Measurements from ENCODE around the gene PLXNB2.

DNA sequence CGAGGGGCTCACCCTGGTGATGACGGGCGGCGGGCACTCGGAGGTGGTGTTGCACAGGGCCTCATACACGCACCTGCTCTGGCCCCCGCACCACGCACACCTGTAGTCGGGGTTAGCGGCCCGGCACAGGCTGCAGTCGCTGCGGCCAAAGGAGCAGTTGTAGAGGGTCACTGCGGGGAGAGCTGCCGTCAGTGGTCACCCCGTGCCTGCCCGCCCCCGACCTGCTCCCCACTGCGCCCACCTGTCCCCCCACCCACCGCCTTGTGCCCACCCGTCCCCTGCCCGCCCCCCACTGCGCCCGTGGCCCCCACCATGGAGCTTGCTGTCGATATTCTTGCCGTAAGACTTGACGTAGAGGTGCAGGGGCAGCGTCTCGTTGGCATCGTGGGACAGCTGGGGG, 23.6 kb downstream of the PLXNB2 start:
- TF ChIP-seq, protein P1, sequence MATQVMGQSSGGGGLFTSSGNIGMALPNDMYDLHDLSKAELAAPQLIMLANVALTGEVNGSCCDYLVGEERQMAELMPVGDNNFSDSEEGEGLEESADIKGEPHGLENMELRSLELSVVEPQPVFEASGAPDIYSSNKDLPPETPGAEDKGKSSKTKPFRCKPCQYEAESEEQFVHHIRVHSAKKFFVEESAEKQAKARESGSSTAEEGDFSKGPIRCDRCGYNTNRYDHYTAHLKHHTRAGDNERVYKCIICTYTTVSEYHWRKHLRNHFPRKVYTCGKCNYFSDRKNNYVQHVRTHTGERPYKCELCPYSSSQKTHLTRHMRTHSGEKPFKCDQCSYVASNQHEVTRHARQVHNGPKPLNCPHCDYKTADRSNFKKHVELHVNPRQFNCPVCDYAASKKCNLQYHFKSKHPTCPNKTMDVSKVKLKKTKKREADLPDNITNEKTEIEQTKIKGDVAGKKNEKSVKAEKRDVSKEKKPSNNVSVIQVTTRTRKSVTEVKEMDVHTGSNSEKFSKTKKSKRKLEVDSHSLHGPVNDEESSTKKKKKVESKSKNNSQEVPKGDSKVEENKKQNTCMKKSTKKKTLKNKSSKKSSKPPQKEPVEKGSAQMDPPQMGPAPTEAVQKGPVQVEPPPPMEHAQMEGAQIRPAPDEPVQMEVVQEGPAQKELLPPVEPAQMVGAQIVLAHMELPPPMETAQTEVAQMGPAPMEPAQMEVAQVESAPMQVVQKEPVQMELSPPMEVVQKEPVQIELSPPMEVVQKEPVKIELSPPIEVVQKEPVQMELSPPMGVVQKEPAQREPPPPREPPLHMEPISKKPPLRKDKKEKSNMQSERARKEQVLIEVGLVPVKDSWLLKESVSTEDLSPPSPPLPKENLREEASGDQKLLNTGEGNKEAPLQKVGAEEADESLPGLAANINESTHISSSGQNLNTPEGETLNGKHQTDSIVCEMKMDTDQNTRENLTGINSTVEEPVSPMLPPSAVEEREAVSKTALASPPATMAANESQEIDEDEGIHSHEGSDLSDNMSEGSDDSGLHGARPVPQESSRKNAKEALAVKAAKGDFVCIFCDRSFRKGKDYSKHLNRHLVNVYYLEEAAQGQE (IDR thresholded peaks at IDR 0.05; ENCODE audit: borderline replicate concordance), result no peak
- TF ChIP-seq POLR2AphosphoS5 (IDR thresholded peaks at IDR 0.05) (no peak), EP300 (conservative IDR thresholded peaks at IDR 0.05; ENCODE audit: poor library complexity, severe bottlenecking) (no peak)

Data from neural cell (in vitro differentiated cells).